Suprapubic skin (tissue), 4 donors: Measurements from ENCODE around the gene NME3.

Experiments
- POLR2A ChIP-seq, 2 donors: fragments of 450-650 bp; IDR thresholded peaks; one replicate each; pipeline ENCODE4 v1.6.1; 2017; ENCODE audit warnings: antibody characterized with exemption in 2 of 2, mild to moderate bottlenecking in 2 of 2, moderate library complexity in 2 of 2
- POLR2AphosphoS5 ChIP-seq, 3 donors: sonication (generic); formaldehyde crosslinking; IDR thresholded peaks; one replicate each; pipeline ENCODE4 v1.6.1; 2017; ENCODE audit warnings: antibody characterized with exemption in 3 of 3
- TF ChIP-seq, protein P1 (sequence below), 2 donors: fragments of 200-600 bp in 1 of 2; fragments of 450-650 bp in 1 of 2; sonication (generic) in 1 of 2; IDR thresholded peaks; one replicate each; pipeline ENCODE4 v1.5.1; 2016 to 2019; ENCODE audit warnings: antibody characterized with exemption in 2 of 2, mild to moderate bottlenecking in 1 of 2, moderate library complexity in 1 of 2

DNA sequence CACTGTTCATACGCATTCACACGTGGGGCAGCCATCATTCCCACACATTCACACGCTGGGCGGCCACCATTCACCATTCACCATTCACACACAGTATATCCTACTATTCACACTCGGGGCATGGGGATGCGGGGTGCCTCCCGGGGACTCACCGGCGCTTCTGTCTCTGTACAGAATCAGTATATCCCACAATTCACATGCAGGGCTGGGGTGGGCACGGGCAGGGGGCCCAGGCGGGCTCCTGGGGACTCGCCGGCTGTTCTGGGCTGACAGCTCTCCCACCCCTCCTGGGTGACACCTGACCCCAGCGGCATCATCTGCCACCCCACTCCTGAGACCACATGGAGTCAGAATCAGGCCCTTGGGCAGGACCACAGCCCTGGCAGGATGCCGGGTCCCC, 9.6 kb downstream of the NME3 start:
- no peak for TF ChIP-seq POLR2AphosphoS5 (IDR thresholded peaks at IDR 0.05)
- no peak for TF ChIP-seq POLR2A (IDR thresholded peaks at IDR 0.05)
- TF ChIP-seq, protein P1, sequence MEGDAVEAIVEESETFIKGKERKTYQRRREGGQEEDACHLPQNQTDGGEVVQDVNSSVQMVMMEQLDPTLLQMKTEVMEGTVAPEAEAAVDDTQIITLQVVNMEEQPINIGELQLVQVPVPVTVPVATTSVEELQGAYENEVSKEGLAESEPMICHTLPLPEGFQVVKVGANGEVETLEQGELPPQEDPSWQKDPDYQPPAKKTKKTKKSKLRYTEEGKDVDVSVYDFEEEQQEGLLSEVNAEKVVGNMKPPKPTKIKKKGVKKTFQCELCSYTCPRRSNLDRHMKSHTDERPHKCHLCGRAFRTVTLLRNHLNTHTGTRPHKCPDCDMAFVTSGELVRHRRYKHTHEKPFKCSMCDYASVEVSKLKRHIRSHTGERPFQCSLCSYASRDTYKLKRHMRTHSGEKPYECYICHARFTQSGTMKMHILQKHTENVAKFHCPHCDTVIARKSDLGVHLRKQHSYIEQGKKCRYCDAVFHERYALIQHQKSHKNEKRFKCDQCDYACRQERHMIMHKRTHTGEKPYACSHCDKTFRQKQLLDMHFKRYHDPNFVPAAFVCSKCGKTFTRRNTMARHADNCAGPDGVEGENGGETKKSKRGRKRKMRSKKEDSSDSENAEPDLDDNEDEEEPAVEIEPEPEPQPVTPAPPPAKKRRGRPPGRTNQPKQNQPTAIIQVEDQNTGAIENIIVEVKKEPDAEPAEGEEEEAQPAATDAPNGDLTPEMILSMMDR (IDR thresholded peaks at IDR 0.05): no peak
